Measurements from ENCODE around the gene LITAF. TPM values are rescaled to one million over a fixed set of nuclear protein-coding genes. Genes with fewer than 3 reads are reported as not detected.

Gene LITAF
- total and polyA plus RNA-seq, 2 of the 4 experiments (the other 2 are of a cell fraction), result 113 to 206 TPM

DNA sequence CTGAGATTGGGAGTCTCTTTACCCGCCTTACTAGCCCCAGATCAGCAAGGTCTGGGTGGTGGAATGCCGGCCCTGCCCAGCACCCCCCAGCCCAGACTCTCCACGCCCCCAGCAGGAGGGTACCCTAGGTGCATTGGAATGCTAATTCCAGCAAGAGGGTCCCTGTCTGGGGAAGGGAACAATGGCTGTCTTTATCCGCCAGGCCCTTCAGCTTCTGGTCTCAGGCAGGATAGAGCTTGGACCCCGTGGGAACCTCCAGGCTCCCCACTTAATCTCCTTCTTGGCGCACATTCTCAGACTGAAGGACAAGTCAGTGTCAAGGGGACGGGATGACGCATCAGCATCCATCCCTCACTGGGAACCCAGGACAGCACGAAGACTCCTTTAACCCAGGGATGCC, 85.1 kb downstream of the LITAF start:
- no peak overlapping the region for H4K8ac ChIP-seq (ENCODE audit: low read depth in 2 of 2, low read length in 2 of 2)
- CTCF ChIA-PET, result no interaction called here
- no peak overlapping the region for H3K56ac ChIP-seq (ENCODE audit: extremely low read depth, insufficient read depth, low read length)
- no peak overlapping the region for H3K23ac ChIP-seq (ENCODE audit: low read depth, low read length)
- POLR2A ChIA-PET (ENCODE audit: unreplicated experiment), result no interaction called here
- no peaks in the 10 kb centered on the region for H3K79me1 ChIP-seq (ENCODE audit: low read depth in 1 of 2, low read length in 2 of 2)
- H3K4me1 ChIP-seq (ENCODE audit: control insufficient read depth, insufficient read depth, low read length), result peaks cover 13% of the 10 kb centered on the region
- H3K9ac ChIP-seq (ENCODE audit: low read depth, low read length), result no peak overlapping the region
- in situ Hi-C loops (cut with MboI; ENCODE audit: low sequenced_read_pairs) (no loop called here), dilution Hi-C loops (cut with HindIII; ENCODE audit: low sequenced_read_pairs, unreplicated experiment) (no loop called here), intact Hi-C loops (cut with micrococcal nuclease) (no loop called here)
- H3K4ac ChIP-seq (ENCODE audit: low read depth, low read length), result no peak overlapping the region
- no peak overlapping the region for H3K18ac ChIP-seq (ENCODE audit: low read depth, low read length)
- no peak for DNase-seq
- H3K14ac ChIP-seq (replicated peaks; ENCODE audit: low read depth, low read length), result no peak overlapping the region
- H3K4me2 ChIP-seq (ENCODE audit: low read depth, low read length), result no peak overlapping the region
- no peak overlapping the region for H2AFZ ChIP-seq (replicated peaks; ENCODE audit: low read length, poor library complexity)
- WGBS, 2 experiments (ENCODE audit: extremely low coverage in 2 of 2, insufficient read length in 1 of 2), result 44% methylated on average over 3 of the region's 9 CpGs; no CpG with 5 or more reads in 1 of the 2 experiments
- no peaks in the 10 kb centered on the region; the same call in 1 of the 2 replicates for H3K27me3 ChIP-seq (ENCODE audit: control insufficient read depth, insufficient read depth, low read length)
- H2BK120ac ChIP-seq (ENCODE audit: low read depth, low read length), result no peak overlapping the region
- H4K91ac ChIP-seq (ENCODE audit: insufficient read depth, low read depth, low read length), result no peak overlapping the region
- TF ChIP-seq, protein P1, sequence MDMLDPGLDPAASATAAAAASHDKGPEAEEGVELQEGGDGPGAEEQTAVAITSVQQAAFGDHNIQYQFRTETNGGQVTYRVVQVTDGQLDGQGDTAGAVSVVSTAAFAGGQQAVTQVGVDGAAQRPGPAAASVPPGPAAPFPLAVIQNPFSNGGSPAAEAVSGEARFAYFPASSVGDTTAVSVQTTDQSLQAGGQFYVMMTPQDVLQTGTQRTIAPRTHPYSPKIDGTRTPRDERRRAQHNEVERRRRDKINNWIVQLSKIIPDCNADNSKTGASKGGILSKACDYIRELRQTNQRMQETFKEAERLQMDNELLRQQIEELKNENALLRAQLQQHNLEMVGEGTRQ (IDR thresholded peaks at IDR 0.05; ENCODE audit: low read depth, low read length), result no peak
- TF ChIP-seq RFX5 (IDR thresholded peaks at IDR 0.05; ENCODE audit: low read depth, low read length), result no peak
- no peak for TF ChIP-seq MXI1 (IDR thresholded peaks at IDR 0.05; ENCODE audit: borderline replicate concordance, low read depth, low read length)
- no peak for TF ChIP-seq FOS (IDR thresholded peaks at IDR 0.05; ENCODE audit: low read depth, low read length)
- TF ChIP-seq CEBPB (IDR thresholded peaks at IDR 0.05; ENCODE audit: low read depth, low read length), result no peak
- no peak for TF ChIP-seq NFE2L2 (IDR thresholded peaks at IDR 0.05; ENCODE audit: low read depth, low read length)
- no peak for TF ChIP-seq CHD1 (IDR thresholded peaks at IDR 0.05; ENCODE audit: low read depth, low read length)
- no peak overlapping the region for H2AK9ac ChIP-seq (replicated peaks; ENCODE audit: low read depth, low read length, poor library complexity)
- H3K27ac ChIP-seq (ENCODE audit: insufficient read depth, low read length), result no peak overlapping the region
- H4K20me1 ChIP-seq (ENCODE audit: insufficient read depth, low read length), result no peaks in the 10 kb centered on the region
- no peaks in the 10 kb centered on the region for H3K36me3 ChIP-seq (ENCODE audit: control insufficient read depth, insufficient read depth, low read length)
- H2AK5ac ChIP-seq (ENCODE audit: low read depth, low read length), result no peak overlapping the region
- no peak overlapping the region for H4K5ac ChIP-seq (ENCODE audit: low read depth, low read length)
- no peak for ATAC-seq (ENCODE audit: low read depth)
- no peak overlapping the region for H2BK20ac ChIP-seq (ENCODE audit: low read depth, low read length)
- H2BK5ac ChIP-seq (ENCODE audit: low read depth, low read length, poor library complexity, severe bottlenecking), result no peak overlapping the region
- no peaks in the 10 kb centered on the region for H3K9me3 ChIP-seq (ENCODE audit: control insufficient read depth, insufficient read depth, low read length)
- no peak overlapping the region for H3K4me3 ChIP-seq (ENCODE audit: insufficient read depth, low read depth, low read length)
- BruUV-seq (replicated peaks), result no TSS peak
- peaks cover 5% of the 10 kb centered on the region for H3K9me1 ChIP-seq (ENCODE audit: insufficient read depth, low read length)
- H2BK15ac ChIP-seq (ENCODE audit: low read depth, low read length), result no peak overlapping the region
